GM19328 (cell line): Measurements from ENCODE around the gene HBG1.
"Not testable (repeated sequence)": the region's sequence is repeated elsewhere in the genome, so short reads cannot be mapped to it uniquely, and the experiment has no call there.

Source experiments
- ATAC-seq: cut with Tn5 transposase; IDR thresholded peaks from one replicate; pipeline ENCODE4 v1.9.1; 2021; ENCODE audit warnings: mild to moderate bottlenecking, moderate library complexity; ENCODE audit not compliant: unreplicated experiment

HBG1 gene

GRCh38 chr11:5249807-5250396, at the start of gene HBG1:
HBG1 (minus strand) TSS chr11:5249857; CDS start chr11:5249804, 53 bp downstream.
- ATAC-seq: not testable (repeated sequence)

- no peak for ATAC-seq
Observed at GRCh38 chr11:5298451-5298850, 48.8 kb upstream of the HBG1 start.

- no peak for ATAC-seq
Observed at GRCh38 chr11:5297721-5298323, 48.2 kb upstream of the HBG1 start.

GRCh38 chr11:5294342-5294995, 44.8 kb upstream of the HBG1 start:
- ATAC-seq: not testable (repeated sequence)

- no peak for ATAC-seq
Observed at GRCh38 chr11:5293028-5293427, 43.4 kb upstream of the HBG1 start.

- ATAC-seq: peak; percentile 88
Observed at GRCh38 chr11:5291207-5291838, 41.7 kb upstream of the HBG1 start.

- no peak for ATAC-seq
Observed at GRCh38 chr11:5290106-5290505, 40.4 kb upstream of the HBG1 start.

- ATAC-seq: no peak
Observed at GRCh38 chr11:5289696-5290095, 40.0 kb upstream of the HBG1 start.

- no peak for ATAC-seq
Observed at GRCh38 chr11:5288906-5289550, 39.4 kb upstream of the HBG1 start.

GRCh38 chr11:5288108-5288905, 38.6 kb upstream of the HBG1 start:
- no peak for ATAC-seq

- ATAC-seq: no peak
Observed at GRCh38 chr11:5286901-5287300, 37.2 kb upstream of the HBG1 start.

GRCh38 chr11:5286351-5286750, 36.7 kb upstream of the HBG1 start:
- no peak for ATAC-seq

- no peak for ATAC-seq
Observed at GRCh38 chr11:5285703-5286340, 36.2 kb upstream of the HBG1 start.

- no peak for ATAC-seq
Observed at GRCh38 chr11:5284637-5285036, 35.0 kb upstream of the HBG1 start.

- ATAC-seq: no peak
Observed at GRCh38 chr11:5283882-5284281, 34.2 kb upstream of the HBG1 start.

GRCh38 chr11:5283086-5283485, 33.4 kb upstream of the HBG1 start:
- ATAC-seq: no peak

- ATAC-seq: no peak
Observed at GRCh38 chr11:5282628-5283027, 33.0 kb upstream of the HBG1 start.

GRCh38 chr11:5281596-5281995, 31.9 kb upstream of the HBG1 start:
- no peak for ATAC-seq

- peak; percentile 88 for ATAC-seq
Observed at GRCh38 chr11:5280582-5281102, 31.0 kb upstream of the HBG1 start.
